Measurements from ENCODE around the gene SLCO4A1.

Gene SLCO4A1

DNA sequence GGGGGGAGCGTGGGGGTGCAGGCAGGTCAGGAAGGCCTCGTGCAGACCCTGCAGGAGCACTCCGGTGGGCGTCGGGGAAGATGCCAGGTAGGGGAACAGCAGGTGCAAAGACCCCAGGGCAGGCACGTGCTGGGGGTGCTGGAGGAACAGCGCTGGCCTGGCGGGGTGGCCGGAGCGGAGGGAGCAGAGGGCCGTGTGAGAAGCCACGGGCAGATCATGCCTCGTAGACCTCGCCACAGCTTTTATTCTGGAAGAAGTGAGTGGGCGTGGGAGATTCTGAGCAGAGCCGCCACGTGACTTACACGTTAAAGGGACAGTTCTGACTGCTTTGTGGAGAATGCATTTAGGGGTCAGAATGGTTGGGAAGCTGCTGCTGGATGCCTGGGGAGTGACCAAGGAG lies 75.6 kb downstream of the SLCO4A1 start:
- DNase-seq (ENCODE audit: low read depth) = no peak

DNA sequence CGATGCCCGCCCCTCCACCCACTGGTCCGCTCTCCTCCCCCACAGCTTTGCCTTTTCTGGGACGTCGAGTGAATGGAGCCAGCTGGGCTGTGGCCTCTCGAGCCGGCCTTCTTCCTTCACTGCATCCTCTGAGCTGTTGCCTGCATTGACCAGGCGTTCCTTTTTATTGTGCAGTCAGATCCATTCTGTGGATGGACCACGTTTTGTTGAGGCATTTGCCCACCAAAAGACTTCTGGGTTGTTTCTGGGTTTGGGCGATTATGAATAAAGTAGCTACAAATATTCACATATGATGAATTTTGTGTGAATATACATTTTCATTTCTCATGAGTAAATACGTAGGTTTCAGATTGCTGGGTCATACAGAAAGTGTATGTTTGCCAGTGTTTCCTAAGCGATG lies 76.2 kb downstream of the SLCO4A1 start:
- no peak for DNase-seq (ENCODE audit: low read depth)

DNA sequence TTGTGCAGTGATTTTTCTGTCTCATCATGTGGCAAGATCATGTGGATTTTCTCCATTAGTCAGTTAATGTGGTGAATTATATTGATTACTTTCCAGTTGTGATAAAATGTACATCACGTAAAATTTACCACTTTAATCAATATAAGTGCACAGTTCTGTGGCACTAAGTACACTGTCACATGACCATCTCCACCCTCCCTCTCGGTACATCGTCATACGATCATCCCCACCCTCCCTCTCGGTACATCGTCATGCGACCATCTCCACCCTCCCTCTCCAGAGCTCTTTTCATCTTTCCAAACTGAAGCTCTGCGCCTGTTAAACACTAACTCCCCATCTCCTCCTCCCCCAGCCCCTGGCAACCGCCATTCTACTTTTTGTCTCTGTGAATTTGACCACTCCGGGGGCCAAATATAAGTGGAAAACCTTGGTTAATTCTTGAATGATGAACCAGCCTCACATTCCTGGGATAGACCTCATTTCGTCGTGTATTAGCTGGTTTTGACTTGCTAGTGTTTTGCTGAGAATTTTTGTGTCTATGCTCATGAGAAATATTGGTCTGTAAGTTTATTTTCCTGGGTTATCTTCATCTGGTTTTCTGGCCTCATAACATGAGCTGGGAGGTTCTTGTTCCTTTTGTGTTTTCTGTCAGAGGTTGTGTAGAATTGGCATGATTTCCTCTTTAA lies 77.1 kb downstream of the SLCO4A1 start:
- DNase-seq (ENCODE audit: low read depth) = no peak
